IMR-90 (cell line): Measurements from ENCODE around the gene CTDSP1. TPM values are rescaled to one million over a fixed set of nuclear protein-coding genes. Genes with fewer than 3 reads are reported as not detected.
A peak's percentile ranks its signal among the peaks of the same experiment; 100 is the strongest.

Source experiments
- ATAC-seq: fragments of 200-7000 bp; cut with Tn5 transposase; 2 replicates; pipeline ENCODE4 v1.9.1; 2020; ENCODE audit warnings: low read depth, mild to moderate bottlenecking, moderate library complexity
- BruUV-seq: library from RNA; stranded (reverse); fragments of 400-500 nt; replicated peaks from 2 replicates; lab custom pipeline; 2021; lab: Mats Ljungman, UMichigan
- CTCF ChIA-PET: fragments of 300-600 bp; formaldehyde crosslinking; extraction: SDS; loops from one replicate; lab custom pipeline; 2021; ENCODE audit warnings: antibody characterized with exemption; lab: Yijun Ruan, JAX
- POLR2A ChIA-PET: fragments of 300-600 bp; sonication (Branson Sonifier 250); formaldehyde crosslinking; loops from one replicate; lab custom pipeline; 2022; ENCODE audit warnings: antibody characterized with exemption; ENCODE audit not compliant: unreplicated experiment; lab: Charles Lee
- DNase-seq: peaks from one replicate; pipeline ENCODE4 v3.0.0; 2013
- H2AFZ ChIP-seq: replicated peaks from 2 replicates; pipeline ENCODE3; 2013; ENCODE audit warnings: low read length, mild to moderate bottlenecking; ENCODE audit not compliant: poor library complexity
- H2AK5ac ChIP-seq: 2 replicates; pipeline ENCODE4 v1.6.1; 2013; ENCODE audit warnings: low read depth, low read length, inconsistent platforms
- H2AK9ac ChIP-seq: replicated peaks from 2 replicates; pipeline ENCODE3; 2013; ENCODE audit warnings: mild to moderate bottlenecking, low read depth, low read length, moderate library complexity; ENCODE audit not compliant: poor library complexity
- H2BK120ac ChIP-seq: 2 replicates; pipeline ENCODE4 v1.6.1; 2013; ENCODE audit warnings: low read depth, low read length, inconsistent platforms
- H2BK15ac ChIP-seq: 3 replicates; pipeline ENCODE4 v1.6.1; 2013; ENCODE audit warnings: low read depth, low read length, inconsistent platforms
- H2BK20ac ChIP-seq: 2 replicates; pipeline ENCODE4 v1.6.1; 2013; ENCODE audit warnings: low read depth, mild to moderate bottlenecking, inconsistent platforms, low read length, moderate library complexity
- H2BK5ac ChIP-seq: 2 replicates; pipeline ENCODE4 v1.6.1; 2013; ENCODE audit warnings: mild to moderate bottlenecking, low read depth, low read length, inconsistent platforms; ENCODE audit not compliant: poor library complexity, severe bottlenecking
- H3K14ac ChIP-seq: replicated peaks from 2 replicates; pipeline ENCODE4 v1.6.1; 2013; ENCODE audit warnings: low read depth, low read length, inconsistent platforms
- H3K18ac ChIP-seq: 2 replicates; pipeline ENCODE4 v1.6.1; 2013; ENCODE audit warnings: low read depth, low read length, control low read depth
- H3K23ac ChIP-seq: 2 replicates; pipeline ENCODE4 v1.6.1; 2013; ENCODE audit warnings: low read depth, low read length, inconsistent platforms
- H3K27ac ChIP-seq: 2 replicates; pipeline ENCODE4 v1.5.1; 2013; ENCODE audit warnings: mild to moderate bottlenecking, control low read depth, low read length; ENCODE audit not compliant: insufficient read depth
- H3K27me3 ChIP-seq: 2 replicates; pipeline ENCODE4 v1.6.1; 2013; ENCODE audit warnings: low read length; ENCODE audit not compliant: control insufficient read depth, insufficient read depth
- H3K36me3 ChIP-seq: 2 replicates; pipeline ENCODE4 v1.6.1; 2013; ENCODE audit warnings: low read length, mixed read lengths; ENCODE audit not compliant: control insufficient read depth, insufficient read depth
- H3K4ac ChIP-seq: 2 replicates; pipeline ENCODE4 v1.6.1; 2013; ENCODE audit warnings: low read depth, low read length, inconsistent platforms
- H3K4me1 ChIP-seq: 2 replicates; pipeline ENCODE4 v1.6.1; 2013; ENCODE audit warnings: low read length, mixed read lengths; ENCODE audit not compliant: control insufficient read depth, insufficient read depth
- H3K4me2 ChIP-seq: 2 replicates; pipeline ENCODE4 v1.6.1; 2013; ENCODE audit warnings: low read depth, mild to moderate bottlenecking, control low read depth, low read length, moderate library complexity
- H3K4me3 ChIP-seq: 2 replicates; pipeline ENCODE4 v1.5.1; 2013; ENCODE audit warnings: low read depth, mild to moderate bottlenecking, control low read depth, low read length, moderate library complexity; ENCODE audit not compliant: insufficient read depth
- H3K56ac ChIP-seq: 2 replicates; pipeline ENCODE4 v1.6.1; 2013; ENCODE audit warnings: low read length, inconsistent platforms; ENCODE audit not compliant: insufficient read depth; ENCODE audit errors: extremely low read depth
- H3K79me1 ChIP-seq, 2 experiments: 2 replicates each; pipeline ENCODE4 v1.6.1; 2013; ENCODE audit warnings: low read length in 2 of 2, inconsistent platforms in 1 of 2, low read depth in 1 of 2
- H3K9ac ChIP-seq: 2 replicates; pipeline ENCODE4 v1.6.1; 2013; ENCODE audit warnings: low read depth, low read length, control low read depth
- H3K9me1 ChIP-seq: 2 replicates; pipeline ENCODE4 v1.6.1; 2013; ENCODE audit warnings: low read length, inconsistent platforms; ENCODE audit not compliant: insufficient read depth
- H3K9me3 ChIP-seq: 2 replicates; pipeline ENCODE4 v1.6.1; 2013; ENCODE audit warnings: low read length; ENCODE audit not compliant: control insufficient read depth, insufficient read depth
- H4K20me1 ChIP-seq: 2 replicates; pipeline ENCODE4 v1.6.1; 2013; ENCODE audit warnings: low read length, inconsistent platforms; ENCODE audit not compliant: insufficient read depth
- H4K5ac ChIP-seq: 2 replicates; pipeline ENCODE4 v1.6.1; 2013; ENCODE audit warnings: mild to moderate bottlenecking, low read depth, low read length, control low read depth
- H4K8ac ChIP-seq, 2 experiments: 2 replicates each; pipeline ENCODE4 v1.6.1; 2013; ENCODE audit warnings: low read depth in 2 of 2, low read length in 2 of 2, control low read depth in 1 of 2, inconsistent platforms in 1 of 2
- H4K91ac ChIP-seq: 2 replicates; pipeline ENCODE4 v1.6.1; 2013; ENCODE audit warnings: low read depth, low read length, inconsistent platforms; ENCODE audit not compliant: insufficient read depth
- CEBPB ChIP-seq: IDR thresholded peaks from 2 replicates; pipeline ENCODE4 v1.6.1; 2012; ENCODE audit warnings: low read depth, low read length, improper control_type of control experiment
- CHD1 ChIP-seq: IDR thresholded peaks from 2 replicates; pipeline ENCODE4 v1.6.1; 2012; ENCODE audit warnings: low read depth, low read length, improper control_type of control experiment
- CTCF ChIP-seq: conservative IDR thresholded peaks from 2 replicates; pipeline ENCODE4 v1.5.1; 2012; ENCODE audit warnings: mild to moderate bottlenecking, low read depth, low read length, improper control_type of control experiment
- ELK1 ChIP-seq: fragments of 150-350 bp; IDR thresholded peaks from 2 replicates; pipeline ENCODE4 v1.6.1; 2016; ENCODE audit warnings: low read depth, mild to moderate bottlenecking, low read length, moderate library complexity, borderline replicate concordance
- MAFK ChIP-seq: IDR thresholded peaks from 2 replicates; pipeline ENCODE4 v1.6.1; 2012; ENCODE audit warnings: low read depth, low read length, improper control_type of control experiment
- MAZ ChIP-seq: IDR thresholded peaks from 2 replicates; pipeline ENCODE4 v1.6.1; 2012; ENCODE audit warnings: low read depth, mild to moderate bottlenecking, low read length, improper control_type of control experiment, moderate library complexity, borderline replicate concordance
- MXI1 ChIP-seq: IDR thresholded peaks from 2 replicates; pipeline ENCODE4 v1.6.1; 2012; ENCODE audit warnings: low read depth, mild to moderate bottlenecking, low read length, moderate library complexity, borderline replicate concordance
- NFE2L2 ChIP-seq: fragments of 150-350 bp; IDR thresholded peaks from 2 replicates; pipeline ENCODE4 v1.6.1; 2016; ENCODE audit warnings: low read depth, mild to moderate bottlenecking, low read length
- POLR2A ChIP-seq: IDR thresholded peaks from 2 replicates; pipeline ENCODE4 v1.6.1; 2012; ENCODE audit warnings: mild to moderate bottlenecking, low read depth, low read length
- RAD21 ChIP-seq: IDR thresholded peaks from 2 replicates; pipeline ENCODE4 v1.6.1; 2012; ENCODE audit warnings: low read length, improper control_type of control experiment
- RFX5 ChIP-seq: IDR thresholded peaks from 2 replicates; pipeline ENCODE4 v1.8.0; 2012; ENCODE audit warnings: low read depth, mild to moderate bottlenecking, low read length, moderate library complexity
- SMC3 ChIP-seq: fragments of 150-350 bp; IDR thresholded peaks from 2 replicates; pipeline ENCODE4 v1.6.1; 2016; ENCODE audit warnings: low read depth, mild to moderate bottlenecking, antibody characterized with exemption, low read length, moderate library complexity
- WGBS, 2 experiments: methylation state at CpG; one replicate each; pipeline versions ENCODE4 v1.1.5 to v1.1.7; 2013; ENCODE audit warnings: missing lambda C conversion rate in 2 of 2; ENCODE audit not compliant: insufficient read length in 1 of 2; ENCODE audit errors: extremely low coverage in 2 of 2; 5-methylcytosine and 5-hydroxymethylcytosine counted together
- dilution Hi-C: fragments of 300-500 bp; cut with HindIII; formaldehyde crosslinking; loops from one replicate; pipeline ENCODE4 v1.14.3; 2018; ENCODE audit warnings: low sequenced_read_pairs; ENCODE audit not compliant: unreplicated experiment
- in situ Hi-C: fragments of 300-500 bp; cut with MboI; formaldehyde crosslinking; loops from 3 replicates; pipeline ENCODE4 v1.14.3; 2019; ENCODE audit warnings: low sequenced_read_pairs, inconsistent platforms, mixed read lengths
- intact Hi-C: fragments of 100-400 bp; cut with micrococcal nuclease; formaldehyde crosslinking; loops from 2 replicates; pipeline ENCODE4 v1.10.0; 2022
- polyA plus RNA-seq, 3 experiments: library from polyadenylated mRNA; depleted of rRNA; stranded (reverse); fragments of >200 nt; gene quantifications; 2 replicates each; pipeline ENCODE4 v1.2.3, GENCODE V29; 2012; ENCODE audit warnings: low replicate concordance in 1 of 3
- total RNA-seq: library from RNA; depleted of rRNA; stranded (reverse); fragments of >200 nt; gene quantifications from 2 replicates; pipeline ENCODE4 v1.2.3, GENCODE V29; 2012

The CTDSP1 gene
- total and polyA plus RNA-seq, 2 of the 4 experiments (the other 2 are of a cell fraction): 19.7 to 64.3 TPM

- Histone ChIP-seq H3K9ac (peak overlapping the region; percentile 73), H3K56ac (peak overlapping the region; percentile 45), H4K91ac (peak overlapping the region; percentile 78), H3K9me1 (peaks cover 4% of the 10 kb centered on the region; the same call in 1 of the 2 replicates), H3K27ac (peak overlapping the region; percentile 78), H3K4ac (peak overlapping the region; percentile 87), H2AK5ac (peak overlapping the region; percentile 79), H4K5ac (peak overlapping the region; percentile 95), H2BK15ac (peak overlapping the region; percentile 34; the same call in 1 of the 3 replicates), H3K18ac (peak overlapping the region; percentile 88), H3K14ac (peak overlapping the region; percentile 72), H3K9me3 (no peaks in the 10 kb centered on the region), H3K4me3 (peak overlapping the region; percentile 44), H3K36me3 (peaks cover 26% of the 10 kb centered on the region), H3K23ac (peak overlapping the region; percentile 85), H3K4me1 (peaks cover 17% of the 10 kb centered on the region), H2AK9ac (peak overlapping the region; percentile 98), H2BK5ac (peak overlapping the region; percentile 74), H3K4me2 (peak overlapping the region; percentile 94), H3K79me1 (peaks cover 0 to 27% of the 10 kb centered on the region in 2 experiments; a peak in 2 of 4 replicates), H2BK20ac (no peak overlapping the region), H2BK120ac (peak overlapping the region; percentile 21), H2AFZ (peak overlapping the region; percentile 96), H4K8ac (peak overlapping the region; percentile 79 to 97), H4K20me1 (0 out of 2 replicates have a peak, but pooled peaks cover 8% of the 10 kb centered on the region), H3K27me3 (no peaks in the 10 kb centered on the region)
- dilution Hi-C loops (no loop called here), in situ Hi-C loops (loop anchor here (5.0 to 10.0 kb wide), 2 partner anchors 56 to 248 kb away; partner anchors contain the start of genes BCS1L and ZNF142), intact Hi-C loops (loop anchor here (1.0 kb wide), 3 partner anchors 60 to 242 kb away; partner anchors contain the start of genes CNOT9 and USP37)
- ATAC-seq: peak; percentile 93
- WGBS, 2 experiments: 0% methylated on average over 26 of the region's 56 CpGs; no CpG with 5 or more reads in 1 of the 2 experiments
- no TSS peak for BruUV-seq
- ChIA-PET POLR2A (no interaction called here), CTCF (interaction anchor here (0.6 kb wide), 1 partner anchor 49 kb away, joined by 3 read pairs; no protein-coding TSS in a partner anchor)
- TF ChIP-seq NFE2L2 (no peak), RAD21 (peak; percentile 79), RFX5 (no peak), CEBPB (peak; percentile 66), CTCF (peak; percentile 88), SMC3 (peak; percentile 55), MAZ (peak; percentile 80; the same call in 1 of the 2 replicates), ELK1 (no peak), POLR2A (peak; percentile 42; the same call in 1 of the 2 replicates), CHD1 (no peak), MAFK (no peak), MXI1 (no peak)
- DNase-seq: peak; percentile 89
Observed at GRCh38 chr2:218406209-218406948, 6.7 kb downstream of the CTDSP1 start.
